Adipocyte (in vitro differentiated cells): ENCODE measurements around the gene INSL3.
"Not testable (repeated sequence)": the region's sequence is repeated elsewhere in the genome, so short reads cannot be mapped to it uniquely, and the experiment has no call there.

Experiments
- DNase-seq: peaks from one replicate; pipeline ENCODE4 v3.0.0-alpha.2; 2015; ENCODE audit warnings: low read depth
- H3K27me3 ChIP-seq: replicated peaks from 2 replicates; pipeline ENCODE4 v1.7.0; 2013; ENCODE audit warnings: mild to moderate bottlenecking, low read length, moderate library complexity; ENCODE audit not compliant: control insufficient read depth, insufficient read depth
- H3K36me3 ChIP-seq: 2 replicates; pipeline ENCODE4 v1.7.0; 2013; ENCODE audit warnings: low read length, mild to moderate bottlenecking, moderate library complexity; ENCODE audit not compliant: control insufficient read depth, insufficient read depth, severe bottlenecking
- H3K4me1 ChIP-seq: 2 replicates; pipeline ENCODE4 v1.7.0; 2013; ENCODE audit warnings: mild to moderate bottlenecking, low read length, moderate library complexity; ENCODE audit not compliant: control insufficient read depth, insufficient read depth
- H3K4me3 ChIP-seq: 2 replicates; pipeline ENCODE4 v1.7.0; 2013; ENCODE audit warnings: mild to moderate bottlenecking, low read length, moderate library complexity
- H3K9ac ChIP-seq: 2 replicates; pipeline ENCODE4 v1.7.0; 2013; ENCODE audit warnings: mild to moderate bottlenecking, low read length, moderate library complexity
- H3K9me3 ChIP-seq: 2 replicates; pipeline ENCODE4 v1.7.0; 2013; ENCODE audit warnings: mild to moderate bottlenecking, low read length, moderate library complexity; ENCODE audit not compliant: control insufficient read depth

Gene INSL3

DNA sequence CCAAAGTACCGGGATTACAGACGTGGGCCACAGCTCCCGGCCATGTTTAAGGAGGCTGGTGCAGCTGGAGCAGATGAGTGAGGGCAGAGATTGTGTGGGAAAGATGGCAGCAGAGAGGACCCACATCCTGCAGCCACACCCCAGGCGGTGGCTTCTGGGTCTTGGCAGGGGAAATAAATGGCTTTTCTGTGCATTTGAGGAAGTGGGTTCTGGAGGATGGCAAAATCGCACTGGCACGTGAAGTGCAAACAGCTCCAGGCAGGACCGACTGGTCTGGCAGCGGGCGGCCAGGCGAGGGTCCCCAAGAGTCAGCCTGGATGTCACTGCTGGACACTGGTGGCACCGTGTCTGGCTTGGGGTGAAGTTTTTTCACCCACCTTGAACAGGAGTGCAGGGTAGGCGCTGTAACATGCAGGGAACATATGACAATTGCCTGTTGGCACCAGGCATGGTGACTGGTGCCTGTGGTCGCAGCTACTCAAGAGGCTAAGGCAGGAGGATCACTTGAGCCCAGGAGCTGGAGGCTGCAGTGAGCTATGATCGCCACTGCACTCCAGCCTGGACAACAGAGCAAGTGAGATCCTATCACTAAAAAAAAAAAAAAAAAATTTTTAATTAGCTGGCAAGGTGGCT, 17.9 kb downstream of the INSL3 start:
- no peaks in the 10 kb centered on the region for H3K9me3 ChIP-seq
- H3K4me3 ChIP-seq: no peak overlapping the region
- H3K27me3 ChIP-seq: peaks cover 48% of the 10 kb centered on the region
- no peaks in the 10 kb centered on the region for H3K4me1 ChIP-seq
- no peak overlapping the region for H3K9ac ChIP-seq
- no peaks in the 10 kb centered on the region for H3K36me3 ChIP-seq
- DNase-seq: no peak

DNA sequence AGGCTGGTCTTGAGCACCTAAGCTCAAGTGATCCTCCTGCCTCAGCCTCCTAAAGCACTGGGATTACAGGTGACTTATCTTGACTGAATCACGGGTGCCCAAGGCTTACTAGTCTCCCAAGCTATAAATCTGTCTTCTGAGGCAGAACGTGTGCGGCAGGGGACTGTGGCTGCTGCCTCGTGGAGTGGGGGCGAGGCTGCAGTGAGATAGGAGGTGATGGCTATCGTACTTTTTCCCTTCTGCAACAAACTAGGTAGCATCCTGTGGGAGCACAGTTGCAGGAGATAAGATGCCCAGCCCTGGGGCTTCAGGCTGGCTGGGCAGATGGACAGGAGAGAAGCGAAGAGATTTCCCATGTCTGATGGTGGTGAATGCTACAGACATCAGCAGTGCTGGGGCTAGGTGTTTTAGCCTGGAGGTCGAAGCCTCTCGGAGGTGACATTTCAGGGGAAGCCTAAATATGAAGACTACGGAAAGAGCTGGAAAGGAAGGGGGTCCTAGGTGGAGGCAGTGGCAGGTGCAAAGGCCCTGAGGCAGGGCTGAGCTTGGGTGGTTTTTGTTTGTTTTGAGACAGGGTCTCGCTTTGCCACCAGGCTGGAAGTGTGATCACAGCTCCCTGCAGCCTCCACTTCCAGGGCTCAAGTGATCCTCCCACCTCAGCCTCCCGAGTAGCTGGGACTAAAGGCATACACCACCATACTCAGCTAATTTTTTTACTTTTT, 19.0 kb downstream of the INSL3 start:
- no peaks in the 10 kb centered on the region for H3K9me3 ChIP-seq
- no peak overlapping the region for H3K4me3 ChIP-seq
- H3K9ac ChIP-seq: no peak overlapping the region
- no peaks in the 10 kb centered on the region for H3K4me1 ChIP-seq
- DNase-seq: no peak
- H3K27me3 ChIP-seq: peaks cover 48% of the 10 kb centered on the region
- no peaks in the 10 kb centered on the region for H3K36me3 ChIP-seq

DNA sequence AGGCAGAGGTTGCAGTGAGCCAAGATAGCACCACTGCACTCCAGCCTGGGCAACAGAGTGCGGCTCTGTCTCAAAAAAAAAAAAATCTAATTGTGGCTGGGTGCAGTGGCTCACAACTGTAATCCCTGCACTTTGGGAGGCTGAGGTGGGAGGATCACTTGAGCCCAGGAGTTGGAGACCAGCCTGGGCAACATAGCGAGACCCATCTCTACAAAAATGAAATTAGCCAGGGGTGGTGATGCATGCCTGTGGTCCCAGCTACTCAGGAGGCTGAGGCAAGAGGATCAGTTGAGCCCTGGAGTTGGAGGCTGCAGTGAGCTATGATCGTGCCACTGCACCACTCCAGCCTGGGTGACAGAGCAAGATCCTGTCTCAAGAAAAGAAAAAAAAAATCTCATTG, 22.7 kb downstream of the INSL3 start:
- not testable (repeated sequence) for H3K9ac ChIP-seq, H3K4me3 ChIP-seq, H3K9me3 ChIP-seq, H3K4me1 ChIP-seq, H3K36me3 ChIP-seq, DNase-seq
- H3K27me3 ChIP-seq: peaks cover 64% of the 10 kb centered on the region

GRCh38 chr19:17797424-17798201, 23.7 kb downstream of the INSL3 start:
- H3K36me3 ChIP-seq: no peaks in the 10 kb centered on the region
- H3K4me3 ChIP-seq: no peak overlapping the region
- peaks cover 4% of the 10 kb centered on the region for H3K4me1 ChIP-seq
- no peak overlapping the region for H3K9ac ChIP-seq
- peak; percentile 10 for DNase-seq
- H3K9me3 ChIP-seq: no peaks in the 10 kb centered on the region
- H3K27me3 ChIP-seq: peaks cover 60% of the 10 kb centered on the region

DNA sequence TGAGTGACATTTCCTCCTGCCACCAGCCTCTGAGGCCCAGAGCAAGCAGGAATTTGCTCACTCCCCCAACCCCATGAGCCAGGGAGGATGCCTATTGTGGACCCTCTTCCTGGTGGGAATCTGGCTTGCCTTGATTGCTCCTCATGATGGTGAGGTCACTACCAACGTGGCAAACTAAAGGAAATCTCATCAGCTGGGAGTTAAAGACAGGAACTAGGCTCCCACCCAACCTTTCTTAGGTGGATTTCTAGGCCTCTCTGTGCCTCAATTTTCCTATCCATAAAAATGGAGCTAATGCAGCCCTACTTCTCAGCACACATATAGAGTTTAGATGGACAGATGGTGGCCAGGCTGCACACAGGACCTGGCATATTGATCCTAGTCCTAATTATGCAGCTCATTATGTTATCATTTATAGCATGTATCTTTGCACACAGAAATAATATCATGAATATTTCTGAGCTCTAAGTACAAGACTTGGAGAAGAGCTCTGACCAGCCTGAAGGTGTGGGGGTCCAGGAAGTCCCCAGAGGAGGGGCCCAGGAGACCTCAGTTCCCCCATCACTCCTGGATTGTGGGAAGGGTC, 24.4 kb downstream of the INSL3 start:
- no peaks in the 10 kb centered on the region for H3K9me3 ChIP-seq
- H3K9ac ChIP-seq: no peak overlapping the region
- no peak for DNase-seq
- H3K4me3 ChIP-seq: no peak overlapping the region
- peaks cover 53% of the 10 kb centered on the region for H3K27me3 ChIP-seq
- H3K4me1 ChIP-seq: peaks cover 4% of the 10 kb centered on the region
- H3K36me3 ChIP-seq: no peaks in the 10 kb centered on the region

DNA sequence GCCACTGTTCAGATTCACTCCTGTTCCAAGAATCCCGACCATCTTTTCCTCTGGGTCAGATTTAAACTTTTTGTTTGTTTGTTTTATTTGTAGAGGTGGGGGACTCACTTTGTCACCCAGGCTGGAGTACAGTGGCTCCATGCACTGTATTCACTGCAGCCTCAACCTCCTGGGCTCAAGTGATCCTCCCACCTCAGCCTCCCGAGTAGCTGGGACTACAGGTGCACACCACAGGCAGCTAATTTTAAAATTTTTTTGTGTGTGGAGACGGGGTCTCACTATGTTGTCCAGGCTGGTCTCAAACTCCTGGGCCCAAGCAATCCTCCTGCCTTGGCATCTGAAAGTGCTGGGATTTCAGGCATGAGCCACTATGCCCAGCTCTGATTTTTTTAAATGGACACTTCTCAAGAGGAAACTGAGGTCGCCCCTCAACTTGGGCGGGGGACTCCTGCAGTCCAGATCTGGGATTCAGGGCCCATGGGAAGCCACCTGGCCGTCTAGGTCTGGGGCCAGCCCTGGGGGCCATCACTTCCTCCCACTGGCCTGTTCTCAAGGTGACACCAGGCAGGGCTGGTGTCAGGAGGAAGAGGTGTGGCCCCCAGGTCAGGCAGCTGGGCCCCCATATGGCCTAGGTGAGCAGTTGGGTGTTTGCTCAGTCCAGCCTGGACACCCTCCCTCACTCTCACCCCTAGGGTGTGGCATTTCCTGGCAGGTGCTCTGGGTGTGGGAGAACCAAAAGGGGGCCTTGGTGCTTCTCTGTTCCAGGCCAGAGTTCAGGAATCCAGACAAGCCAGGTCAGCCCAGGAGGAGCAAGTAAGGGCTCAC, 25.1 kb downstream of the INSL3 start:
- H3K36me3 ChIP-seq: no peaks in the 10 kb centered on the region
- no peak overlapping the region for H3K4me3 ChIP-seq
- peaks cover 4% of the 10 kb centered on the region for H3K4me1 ChIP-seq
- peaks cover 53% of the 10 kb centered on the region for H3K27me3 ChIP-seq
- H3K9ac ChIP-seq: no peak overlapping the region
- H3K9me3 ChIP-seq: no peaks in the 10 kb centered on the region
- DNase-seq: no peak

DNA sequence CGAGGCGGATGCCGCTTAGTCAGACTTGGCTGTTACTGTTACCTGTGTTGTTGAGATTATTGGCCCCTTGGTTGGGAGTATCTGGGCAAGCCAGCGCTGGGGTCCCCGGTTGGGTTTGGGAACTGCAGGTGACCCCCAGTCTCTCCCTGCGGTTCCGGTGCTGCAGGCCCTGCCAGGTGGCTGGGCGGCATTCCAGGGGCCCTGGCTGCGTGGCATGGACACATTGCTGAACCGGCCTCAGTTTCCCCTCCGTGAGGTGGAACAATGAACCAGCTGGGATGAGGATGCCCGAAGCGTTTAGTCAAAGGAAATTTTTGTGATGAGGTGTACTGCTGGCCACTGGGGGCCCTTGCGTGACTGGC, 25.8 kb downstream of the INSL3 start:
- Histone ChIP-seq H3K9me3 (no peaks in the 10 kb centered on the region), H3K27me3 (peaks cover 53% of the 10 kb centered on the region), H3K4me1 (peaks cover 4% of the 10 kb centered on the region), H3K4me3 (no peak overlapping the region), H3K9ac (no peak overlapping the region), H3K36me3 (no peaks in the 10 kb centered on the region)
- no peak for DNase-seq

DNA sequence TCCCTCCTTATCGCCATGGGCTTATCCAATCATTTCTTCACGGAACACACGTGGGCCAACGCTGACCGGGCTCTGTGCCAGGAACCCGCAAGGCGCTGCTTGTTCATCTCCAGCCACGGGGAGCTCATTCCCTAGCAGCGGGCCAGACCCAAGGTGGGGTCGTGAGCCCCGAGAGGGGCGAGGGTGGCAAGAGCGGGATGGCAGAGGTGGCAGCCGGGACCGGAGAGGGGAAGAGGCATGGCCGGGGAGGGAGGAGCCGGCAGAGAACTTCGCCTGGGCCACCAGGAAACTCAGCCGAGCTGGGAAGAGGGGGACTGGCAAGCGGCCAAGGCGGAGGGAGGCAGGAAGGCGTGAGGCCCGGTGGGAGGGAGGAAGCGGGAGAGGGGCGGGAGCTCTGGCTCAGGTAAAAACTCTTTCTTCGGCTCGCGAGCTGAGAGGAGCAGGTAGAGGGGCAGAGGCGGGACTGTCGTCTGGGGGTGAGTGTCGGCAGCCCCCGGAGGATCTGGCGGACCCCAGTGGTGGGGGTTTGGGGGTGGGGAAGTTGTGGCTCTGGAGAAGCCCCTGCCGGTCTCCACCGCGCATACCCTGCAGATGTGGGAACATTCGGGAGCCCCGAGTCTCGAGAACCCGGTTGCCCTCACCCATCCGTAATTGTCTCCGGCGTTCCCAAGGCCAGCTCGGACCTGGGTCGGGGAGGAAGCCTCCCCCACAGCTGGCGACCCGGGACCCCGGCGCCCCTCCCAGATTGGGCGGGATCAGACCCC, 26.4 kb downstream of the INSL3 start, which contains the start of gene B3GNT3:
Gene B3GNT3, plus strand, starts transcription at position 408 of the 764 bp plus-strand sequence. CDS start 12,670 bp downstream, outside the sequence.
- H3K9me3 ChIP-seq: no peaks in the 10 kb centered on the region
- no peaks in the 10 kb centered on the region for H3K36me3 ChIP-seq
- H3K4me3 ChIP-seq: no peak within 1 kb of the TSS
- H3K9ac ChIP-seq: no peak within 1 kb of the TSS
- peaks cover 54% of the 10 kb centered on the region for H3K27me3 ChIP-seq
- peak; percentile 19 for DNase-seq
- H3K4me1 ChIP-seq: peaks cover 4% of the 10 kb centered on the region

DNA sequence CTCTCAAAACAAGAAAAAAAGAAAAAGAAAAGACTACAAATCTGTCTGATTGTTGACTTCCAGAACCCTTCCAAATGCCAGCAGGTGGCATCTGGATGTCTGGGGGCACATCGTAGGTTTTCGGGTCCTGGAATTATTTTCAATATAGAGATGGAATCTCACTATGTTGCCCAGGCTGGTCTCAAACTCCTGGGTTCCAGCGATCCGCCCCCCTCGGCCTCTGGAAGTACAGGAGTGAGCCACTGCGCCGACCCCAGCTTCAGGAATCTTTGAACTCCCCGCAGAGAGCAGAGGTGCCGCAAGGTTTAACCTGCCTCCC, 26.9 kb downstream of the INSL3 start:
- H3K27me3 ChIP-seq: peaks cover 50% of the 10 kb centered on the region

DNA sequence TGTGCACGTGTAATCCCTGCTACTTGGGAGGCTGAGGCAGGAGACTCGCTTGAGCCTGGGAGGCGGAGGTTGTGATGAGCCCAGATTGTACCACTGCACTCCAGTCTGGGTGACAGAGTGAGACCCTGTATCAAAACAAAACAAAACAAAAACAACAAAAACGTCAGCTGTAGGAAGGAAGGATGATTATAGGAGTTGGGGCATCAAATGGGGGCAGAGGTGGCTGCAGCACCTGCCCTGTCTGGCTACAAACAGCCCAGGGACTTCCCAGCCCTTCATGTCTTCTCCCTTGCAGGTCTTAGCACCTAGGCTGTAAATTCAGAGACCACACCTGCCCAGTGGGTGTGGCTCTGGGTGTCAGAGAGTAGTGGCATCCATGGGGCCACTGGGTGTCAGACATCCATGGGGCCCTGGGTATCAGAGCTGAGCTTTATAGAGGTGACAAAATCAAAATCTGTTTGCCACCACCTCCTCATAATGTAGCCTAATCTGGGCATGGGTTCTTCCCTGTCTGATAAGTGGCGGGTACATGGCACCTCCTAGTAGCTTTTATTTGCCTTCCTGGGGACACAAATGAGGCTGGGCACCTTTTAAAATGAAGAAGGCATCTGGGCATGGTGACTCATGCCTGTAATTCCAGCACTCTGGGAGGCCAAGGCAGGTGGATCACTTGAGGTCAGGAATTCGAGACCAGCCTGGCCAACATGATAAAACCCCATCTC, 31.1 kb downstream of the INSL3 start:
- no peaks in the 10 kb centered on the region for H3K9me3 ChIP-seq
- no peak overlapping the region for H3K9ac ChIP-seq
- H3K4me3 ChIP-seq: no peak overlapping the region

More for the DNA sequence above, 26.9 kb downstream of the INSL3 start:
- Histone ChIP-seq H3K4me1 (peaks cover 4% of the 10 kb centered on the region), H3K36me3 (no peaks in the 10 kb centered on the region), H3K9ac (no peak overlapping the region), H3K4me3 (no peak overlapping the region), H3K9me3 (no peaks in the 10 kb centered on the region)
- no peak for DNase-seq

More for the DNA sequence above, 31.1 kb downstream of the INSL3 start:
- Histone ChIP-seq H3K4me1 (peaks cover 4% of the 10 kb centered on the region), H3K36me3 (peaks cover 2% of the 10 kb centered on the region), H3K27me3 (peaks cover 25% of the 10 kb centered on the region)
- DNase-seq: no peak
